IPS DF 4.7 (cell line): Measurements from ENCODE around the gene KLHL2.
A peak's percentile ranks its signal among the peaks of the same experiment; 100 is the strongest.

Experiments
- DNase-seq: peaks from one replicate; pipeline ENCODE4 v3.0.0-alpha.2; 2013; ENCODE audit warnings: low spot score; ENCODE audit errors: extremely low read depth

KLHL2 gene

DNA sequence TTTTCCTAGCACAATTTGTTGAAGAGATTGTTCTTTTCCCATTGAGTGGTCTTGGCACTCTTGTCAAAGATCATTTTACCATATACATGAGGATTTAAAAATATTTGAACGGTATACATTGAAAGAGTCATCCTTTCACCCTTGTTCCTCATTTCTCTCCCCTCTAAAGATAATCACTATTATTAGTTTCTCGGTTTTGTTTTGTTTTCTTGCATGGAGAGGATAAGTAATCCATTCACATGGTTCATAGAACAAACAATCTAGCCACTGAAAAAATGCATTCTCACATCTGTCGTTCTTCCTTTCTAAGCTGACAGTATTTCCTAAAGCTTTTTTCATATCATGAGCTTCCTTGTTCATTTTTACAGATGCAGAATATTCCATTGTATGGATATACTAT is 80.9 kb downstream of the KLHL2 start:
- DNase-seq, result no peak

DNA sequence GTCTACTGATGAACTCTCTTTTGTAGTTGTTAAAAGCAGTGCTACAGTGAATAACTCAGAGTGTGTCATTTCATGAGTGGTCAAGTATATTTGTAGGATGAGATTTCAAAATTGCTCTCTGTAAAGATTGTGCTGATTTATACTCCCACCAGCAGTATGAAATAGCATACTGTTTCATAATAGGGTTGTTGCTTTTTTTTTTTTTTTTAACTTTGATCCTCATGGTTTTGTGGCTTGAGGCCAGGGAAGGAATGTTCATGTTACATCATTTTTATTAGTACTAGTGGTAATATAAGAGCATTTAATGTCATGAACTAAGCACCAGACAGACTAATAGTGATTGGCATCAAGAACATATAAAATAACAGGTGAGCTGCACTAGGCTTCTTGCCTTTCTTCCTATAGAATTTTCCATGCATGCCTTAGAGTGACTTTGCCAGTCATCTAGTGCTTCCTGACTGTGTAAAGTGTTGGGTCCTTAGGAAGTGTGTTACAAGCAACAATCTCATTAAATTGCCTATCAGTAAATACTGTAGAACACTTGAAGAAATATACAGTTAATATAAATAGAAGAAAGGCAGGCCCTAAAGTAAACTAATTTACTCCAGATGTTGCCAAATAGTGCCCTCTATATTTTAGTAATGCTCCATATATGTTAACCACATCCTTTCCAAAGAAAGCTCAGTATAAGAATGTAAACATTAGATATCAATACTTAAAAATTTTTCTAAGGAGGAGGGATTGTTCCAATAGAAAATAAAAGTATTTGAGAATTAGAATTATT is 81.5 kb downstream of the KLHL2 start:
- no peak for DNase-seq

GRCh38 chr4:165289423-165289785 is 82.0 kb downstream of the KLHL2 start:
- DNase-seq, result no peak

GRCh38 chr4:165293061-165293460 is 85.7 kb downstream of the KLHL2 start:
- peak; percentile 3 for DNase-seq

- DNase-seq, result no peak
These were observed 86.7 kb downstream of the KLHL2 start for GRCh38 chr4:165293927-165294649.

GRCh38 chr4:165294907-165295306 is 87.5 kb downstream of the KLHL2 start:
- DNase-seq, result no peak

DNA sequence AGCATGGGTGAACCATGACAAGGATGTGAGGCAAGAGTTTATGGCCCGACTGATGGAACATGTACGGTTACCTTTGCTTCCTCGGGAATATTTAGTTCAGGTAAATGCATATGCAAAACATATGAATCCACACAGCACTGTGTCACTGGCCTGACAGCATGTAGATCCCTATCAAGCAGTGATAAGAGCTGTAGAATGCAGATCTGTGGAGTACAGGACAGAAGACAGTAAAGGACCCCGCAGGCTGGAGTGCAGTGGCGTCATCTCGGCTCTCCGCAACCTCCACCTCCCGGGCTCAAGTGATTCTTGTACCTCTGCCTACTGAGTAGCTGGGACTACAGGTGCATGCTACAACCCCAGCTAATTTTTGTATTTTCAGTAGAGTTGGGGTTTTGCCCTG is 90.3 kb downstream of the KLHL2 start:
- DNase-seq, result no peak

DNA sequence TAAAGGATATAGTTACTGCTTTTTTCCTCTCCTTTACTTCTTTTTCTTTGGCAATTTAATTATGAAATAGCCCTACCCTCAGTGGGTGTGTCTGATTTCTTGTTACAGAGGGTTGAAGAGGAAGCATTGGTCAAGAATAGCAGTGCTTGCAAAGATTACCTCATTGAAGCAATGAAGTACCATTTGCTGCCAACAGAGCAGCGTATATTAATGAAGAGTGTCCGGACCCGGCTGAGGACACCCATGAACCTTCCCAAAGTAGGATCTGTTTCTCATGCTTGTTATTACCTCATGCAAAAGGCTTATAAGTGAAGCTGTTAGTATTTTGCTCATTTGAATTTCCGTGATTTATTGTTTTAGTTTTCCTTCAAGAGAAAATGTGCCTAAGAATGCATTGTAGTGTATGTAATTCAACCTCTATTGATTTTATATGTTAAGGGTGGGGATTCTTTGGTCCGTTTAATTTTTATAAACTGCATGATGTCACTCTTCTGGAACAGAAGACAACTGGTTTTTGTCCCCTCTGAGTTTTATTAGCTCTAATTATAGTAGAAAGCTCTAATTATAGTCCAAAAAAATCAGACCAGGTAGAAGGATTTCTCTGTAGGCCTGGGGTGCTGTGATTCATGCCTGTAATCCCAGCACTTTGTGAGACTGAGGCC is 92.2 kb downstream of the KLHL2 start:
- no peak for DNase-seq

- DNase-seq, result no peak
These were observed 94.5 kb downstream of the KLHL2 start for GRCh38 chr4:165301833-165302232.

- no peak for DNase-seq
These were observed 95.3 kb downstream of the KLHL2 start for GRCh38 chr4:165302658-165303057.

GRCh38 chr4:165308166-165308565 is 100.8 kb downstream of the KLHL2 start:
- DNase-seq, result no peak

- no peak for DNase-seq
These were observed 101.2 kb downstream of the KLHL2 start for GRCh38 chr4:165308606-165309005.

- DNase-seq, result no peak
These were observed 102.1 kb downstream of the KLHL2 start for GRCh38 chr4:165309456-165309855.

- DNase-seq, result no peak
These were observed 105.1 kb downstream of the KLHL2 start for GRCh38 chr4:165312506-165312905.

GRCh38 chr4:165319030-165319429 is 111.7 kb downstream of the KLHL2 start:
- no peak for DNase-seq

DNA sequence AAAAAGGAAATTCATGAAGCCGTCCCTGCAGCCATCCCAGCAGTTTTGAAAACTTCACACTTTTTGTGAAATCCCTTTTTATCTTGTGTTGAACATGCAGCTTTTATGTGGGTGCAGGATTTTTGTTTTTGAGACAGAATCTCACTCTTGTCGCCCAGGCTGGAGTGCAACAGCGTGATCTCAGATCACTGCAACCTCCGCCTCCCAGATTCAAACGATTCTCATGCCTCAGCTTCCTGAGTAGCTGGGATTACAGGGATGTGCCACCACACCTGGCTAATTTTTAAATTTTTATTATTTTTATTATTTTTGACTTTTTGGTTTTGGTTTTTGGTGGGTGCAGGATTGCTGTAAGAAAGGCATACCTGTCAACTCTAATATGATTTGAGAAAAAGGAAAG is 112.1 kb downstream of the KLHL2 start:
- no peak for DNase-seq

GRCh38 chr4:165324236-165324917 is 117.0 kb downstream of the KLHL2 start:
- DNase-seq, result no peak

- no peak for DNase-seq
These were observed 117.5 kb downstream of the KLHL2 start for GRCh38 chr4:165324918-165325304.

GRCh38 chr4:165325732-165326512 is 118.6 kb downstream of the KLHL2 start:
- no peak for DNase-seq

DNA sequence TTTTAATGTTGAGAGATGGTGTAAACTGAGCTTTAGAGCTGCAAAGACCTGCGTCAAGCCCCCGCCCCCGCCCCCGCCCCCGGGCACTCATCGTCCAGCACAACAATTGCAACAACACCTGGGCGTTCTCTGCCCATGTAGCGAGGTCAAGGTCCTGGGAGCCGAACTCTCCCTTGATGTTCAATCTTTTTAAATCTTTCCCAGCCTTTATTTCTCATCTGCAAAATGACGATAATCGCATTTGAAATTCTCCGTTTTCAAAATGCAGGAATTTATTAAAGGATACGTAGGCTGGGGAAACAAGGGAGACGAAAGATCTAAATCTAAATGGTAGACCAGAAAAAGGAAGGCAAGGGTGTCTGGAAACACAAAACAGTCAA is 119.5 kb downstream of the KLHL2 start:
- DNase-seq, result no peak
